Chondrocyte (in vitro differentiated cells): ENCODE data around the gene MBNL2. TPM values are rescaled to one million over a fixed set of nuclear protein-coding genes. Genes with fewer than 3 reads are reported as not detected.

Source experiments
- DNase-seq: peaks from one replicate; pipeline ENCODE4 v3.0.0; 2021; ENCODE audit warnings: mixed read lengths, low spot score
- H3K27ac Mint-ChIP-seq: one replicate; pipeline ENCODE4 v1.8.0; 2021; ENCODE audit warnings: mild to moderate bottlenecking, moderate library complexity, mixed read lengths; ENCODE audit not compliant: unreplicated experiment
- H3K27me3 Mint-ChIP-seq: 2 replicates; pipeline ENCODE4 v1.8.0; 2021; ENCODE audit warnings: low read depth, mixed read lengths
- H3K36me3 Mint-ChIP-seq: 2 replicates; pipeline ENCODE4 v1.8.0; 2021; ENCODE audit warnings: low read depth, mixed read lengths
- H3K4me1 Mint-ChIP-seq: 2 replicates; pipeline ENCODE4 v1.8.0; 2021; ENCODE audit warnings: low read depth, mild to moderate bottlenecking, mixed read lengths
- H3K4me3 Mint-ChIP-seq: one replicate; pipeline ENCODE4 v1.8.0; 2021; ENCODE audit warnings: mild to moderate bottlenecking, moderate library complexity, mixed read lengths; ENCODE audit not compliant: unreplicated experiment
- H3K9me3 Mint-ChIP-seq: 2 replicates; pipeline ENCODE4 v1.8.0; 2021; ENCODE audit warnings: low read depth, mixed read lengths
- CTCF ChIP-seq: fragments of 200-600 bp; sonication (generic); IDR thresholded peaks from 2 replicates; pipeline ENCODE4 v1.5.0; 2021; ENCODE audit warnings: antibody characterized with exemption, mild to moderate bottlenecking, moderate library complexity
- total RNA-seq: library from RNA; stranded (reverse); gene quantifications from 3 replicates; pipeline ENCODE4 v1.2.1, GENCODE V29; 2021

MBNL2 gene
- total RNA-seq, 1 donor from 2014 or later: 41.3 TPM

DNA sequence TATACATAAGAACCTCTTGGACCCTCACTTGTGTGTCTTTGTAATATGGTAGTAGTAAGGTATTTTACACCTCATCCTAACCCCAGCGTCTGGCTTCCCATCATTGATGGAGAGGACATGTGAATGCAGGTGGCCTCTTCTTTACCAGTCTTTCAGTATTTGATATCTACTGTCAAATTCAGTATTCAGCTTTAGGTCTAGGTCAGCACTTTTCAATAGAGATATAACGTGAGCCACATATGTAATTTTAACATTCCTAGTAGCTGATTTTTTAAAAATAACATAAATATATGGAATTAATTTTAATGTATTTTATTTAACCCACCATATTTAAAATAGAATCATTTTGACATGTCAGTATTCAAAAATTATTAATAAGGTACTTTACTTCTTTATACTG lies 214.7 kb downstream of the MBNL2 start:
- no peak overlapping the region for H3K27ac Mint-ChIP-seq
- H3K4me3 Mint-ChIP-seq: peak overlapping the region; percentile 86
- peaks cover 29% of the 10 kb centered on the region for H3K4me1 Mint-ChIP-seq
- TF ChIP-seq CTCF: no peak
- no peaks in the 10 kb centered on the region for H3K27me3 Mint-ChIP-seq
- no peaks in the 10 kb centered on the region for H3K36me3 Mint-ChIP-seq
- H3K9me3 Mint-ChIP-seq: no peaks in the 10 kb centered on the region
- DNase-seq: no peak

GRCh38 chr13:97437729-97438128 lies 215.6 kb downstream of the MBNL2 start:
- no peaks in the 10 kb centered on the region for H3K9me3 Mint-ChIP-seq
- H3K27me3 Mint-ChIP-seq: no peaks in the 10 kb centered on the region
- TF ChIP-seq CTCF: no peak
- no peak for DNase-seq
- H3K27ac Mint-ChIP-seq: no peak overlapping the region
- peak overlapping the region; percentile 8 for H3K4me3 Mint-ChIP-seq
- peaks cover 25% of the 10 kb centered on the region for H3K4me1 Mint-ChIP-seq
- H3K36me3 Mint-ChIP-seq: no peaks in the 10 kb centered on the region

GRCh38 chr13:97438856-97439595 lies 216.9 kb downstream of the MBNL2 start:
- no peak for TF ChIP-seq CTCF
- Mint-ChIP-seq H3K4me1 (peaks cover 28% of the 10 kb centered on the region), H3K27ac (no peak overlapping the region), H3K4me3 (no peak overlapping the region), H3K9me3 (no peaks in the 10 kb centered on the region), H3K36me3 (no peaks in the 10 kb centered on the region), H3K27me3 (no peaks in the 10 kb centered on the region)
- no peak for DNase-seq

DNA sequence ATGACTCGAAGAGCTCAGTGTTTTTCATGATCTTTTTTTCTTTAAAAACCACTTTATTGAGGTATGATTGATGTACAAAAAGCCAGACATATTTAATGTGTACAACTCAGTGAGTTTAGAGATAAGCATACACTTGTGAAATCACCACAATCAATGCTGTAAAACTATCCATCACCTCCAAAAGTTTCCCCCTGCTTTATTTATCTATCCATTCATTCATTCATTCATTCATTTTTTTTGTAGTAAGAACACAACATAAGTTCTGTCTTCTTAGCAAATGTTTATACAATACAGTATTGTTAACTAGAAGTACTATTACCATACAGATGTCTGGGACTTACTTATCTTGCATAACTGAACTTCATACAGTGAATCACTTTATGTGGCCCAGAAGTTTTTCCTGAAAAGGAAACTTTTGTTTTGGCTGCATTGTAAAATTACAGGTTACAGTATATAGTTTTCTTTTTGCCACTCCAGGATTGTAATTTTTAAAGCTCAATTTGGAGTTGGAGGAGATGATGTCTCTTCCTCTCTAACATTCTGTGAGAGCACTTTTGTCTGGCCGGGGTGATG lies 218.6 kb downstream of the MBNL2 start:
- Mint-ChIP-seq H3K27me3 (no peaks in the 10 kb centered on the region), H3K4me1 (peaks cover 21% of the 10 kb centered on the region), H3K27ac (no peak overlapping the region), H3K9me3 (no peaks in the 10 kb centered on the region), H3K36me3 (peaks cover 2% of the 10 kb centered on the region), H3K4me3 (no peak overlapping the region)
- no peak for TF ChIP-seq CTCF
- no peak for DNase-seq

DNA sequence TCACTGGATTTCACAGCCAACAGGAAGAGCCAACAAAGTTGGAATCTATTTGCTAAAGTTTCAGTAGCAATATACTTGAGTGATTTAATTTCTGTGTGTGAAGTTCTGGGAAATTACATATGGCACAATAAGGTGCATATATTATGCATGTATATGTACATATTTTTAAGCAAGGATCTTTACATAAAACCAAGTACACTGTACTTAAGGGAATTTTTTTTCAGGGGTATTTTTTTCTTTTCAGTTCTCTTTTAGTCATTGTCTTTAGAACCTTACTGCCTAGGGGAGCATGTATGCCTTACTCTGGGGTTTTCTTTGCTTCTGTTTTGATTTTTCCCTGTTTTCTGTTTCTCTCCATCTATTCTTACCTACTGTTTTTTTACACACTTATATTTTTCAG lies 219.2 kb downstream of the MBNL2 start:
- TF ChIP-seq CTCF: no peak
- peaks cover 2% of the 10 kb centered on the region for H3K36me3 Mint-ChIP-seq
- H3K4me3 Mint-ChIP-seq: no peak overlapping the region
- H3K27ac Mint-ChIP-seq: peak overlapping the region; percentile 29
- no peak for DNase-seq
- H3K9me3 Mint-ChIP-seq: no peaks in the 10 kb centered on the region
- no peaks in the 10 kb centered on the region for H3K27me3 Mint-ChIP-seq
- H3K4me1 Mint-ChIP-seq: peaks cover 14% of the 10 kb centered on the region

Other genes with a start within 250 kb of the MBNL2 start
- not detected in 3 replicates for gene OXGR1, start 227.9 kb upstream of the MBNL2 start, total RNA-seq
- 45.3 to 51.9 TPM (median 48.0 TPM) in 3 replicates for gene RAP2A, start 211.8 kb downstream of the MBNL2 start, total RNA-seq